HEK293 (cell line): ENCODE measurements around the gene BBS10.
A peak's percentile ranks its signal among the peaks of the same experiment; 100 is the strongest.

Source experiments
- CTCF ChIA-PET: fragments of 350-600 bp; formaldehyde crosslinking; extraction: SDS; loops from one replicate; lab custom pipeline; 2021; ENCODE audit warnings: antibody characterized with exemption; lab: Yijun Ruan, JAX
- POLR2A ChIA-PET: fragments of 300-600 bp; formaldehyde crosslinking; extraction: SDS; loops from one replicate; lab custom pipeline; 2020; ENCODE audit warnings: antibody characterized with exemption, inconsistent platforms; lab: Yijun Ruan, JAX
- H3K27ac ChIP-seq: fragments of 200-500 bp; sonication (Bioruptor generic); 2 replicates; pipeline ENCODE4 v1.5.1; 2014; ENCODE audit warnings: low read depth, low read length, control low read depth, inconsistent platforms; ENCODE audit errors: extremely low read depth
- H3K36me3 ChIP-seq, 2 experiments: fragments of 200-500 bp in 1 of 2; sonication (Bioruptor generic) in 1 of 2; 1 replicate in 1 of 2; 2 replicates in 1 of 2; pipeline ENCODE4 v1.5.1; 2014 to 2017; ENCODE audit warnings: inconsistent platforms in 2 of 2, low read length in 2 of 2; ENCODE audit not compliant: control insufficient read depth in 2 of 2, insufficient read depth in 1 of 2
- H3K4me1 ChIP-seq: fragments of 200-500 bp; sonication (Bioruptor generic); 2 replicates; pipeline ENCODE4 v1.5.1; 2014; ENCODE audit warnings: mild to moderate bottlenecking, low read length, inconsistent platforms; ENCODE audit not compliant: control insufficient read depth, insufficient read depth
- H3K4me3 ChIP-seq: 2 replicates; pipeline ENCODE4 v1.5.1; 2011; ENCODE audit warnings: low read depth, mild to moderate bottlenecking, control low read depth, low read length, moderate library complexity
- H3K9me3 ChIP-seq: fragments of 200-500 bp; sonication (Bioruptor generic); 2 replicates; pipeline ENCODE4 v1.5.1; 2014; ENCODE audit warnings: low read depth, low read length, inconsistent platforms; ENCODE audit not compliant: control insufficient read depth, insufficient read depth
- GLI4 ChIP-seq: fragments of 450-650 bp; formaldehyde crosslinking; IDR thresholded peaks from 2 replicates; pipeline ENCODE4 v1.5.1; 2016; ENCODE audit warnings: missing biosample characterization, missing genetic modification characterization
- IKZF3 ChIP-seq: fragments of 450-650 bp; IDR thresholded peaks from 2 replicates; pipeline ENCODE4 v1.5.0; 2018; ENCODE audit warnings: missing biosample characterization, mild to moderate bottlenecking, missing genetic modification characterization, moderate library complexity
- REPIN1 ChIP-seq: fragments of 450-650 bp; formaldehyde crosslinking; IDR thresholded peaks from 2 replicates; pipeline ENCODE4 v1.5.1; 2017; ENCODE audit warnings: missing biosample characterization, missing genetic modification characterization, low read depth
- SP7 ChIP-seq: fragments of 450-650 bp; formaldehyde crosslinking; IDR thresholded peaks from 2 replicates; pipeline ENCODE4 v1.5.1; 2016; ENCODE audit warnings: missing biosample characterization, missing genetic modification characterization
- TRIM28 ChIP-seq: IDR thresholded peaks from 2 replicates; pipeline ENCODE4 v1.6.1; 2011; ENCODE audit warnings: low read length, control low read depth, borderline replicate concordance
- ZNF148 ChIP-seq: fragments of 450-650 bp; formaldehyde crosslinking; IDR thresholded peaks from 2 replicates; pipeline ENCODE4 v1.5.0; 2017; ENCODE audit warnings: missing biosample characterization, missing genetic modification characterization, borderline replicate concordance
- ZNF169 ChIP-seq: fragments of 450-650 bp; formaldehyde crosslinking; IDR thresholded peaks from 2 replicates; pipeline ENCODE4 v1.5.1; 2016; ENCODE audit warnings: missing biosample characterization, missing genetic modification characterization
- ZNF302 ChIP-seq: fragments of 450-650 bp; formaldehyde crosslinking; IDR thresholded peaks from 2 replicates; pipeline ENCODE4 v1.5.1; 2016; ENCODE audit warnings: missing biosample characterization, missing genetic modification characterization, low read depth
- ZNF362 ChIP-seq: fragments of 450-650 bp; formaldehyde crosslinking; IDR thresholded peaks from 2 replicates; pipeline ENCODE4 v1.5.1; 2016; ENCODE audit warnings: missing biosample characterization, missing genetic modification characterization
- ZNF513 ChIP-seq: fragments of 450-650 bp; IDR thresholded peaks from 2 replicates; pipeline ENCODE4 v1.5.1; 2018; ENCODE audit warnings: missing biosample characterization, missing genetic modification characterization
- ZNF530 ChIP-seq: fragments of 450-650 bp; formaldehyde crosslinking; IDR thresholded peaks from 2 replicates; pipeline ENCODE4 v1.5.1; 2016; ENCODE audit warnings: low read depth, missing biosample characterization, missing genetic modification characterization
- ZNF558 ChIP-seq: fragments of 450-650 bp; formaldehyde crosslinking; IDR thresholded peaks from 2 replicates; pipeline ENCODE4 v1.5.1; 2016; ENCODE audit warnings: missing biosample characterization, missing genetic modification characterization
- ZNF639 ChIP-seq: fragments of 450-650 bp; formaldehyde crosslinking; IDR thresholded peaks from 2 replicates; pipeline ENCODE4 v1.5.1; 2016; ENCODE audit warnings: missing biosample characterization, missing genetic modification characterization
- ZNF664 ChIP-seq: fragments of 450-650 bp; formaldehyde crosslinking; IDR thresholded peaks from 2 replicates; pipeline ENCODE4 v1.5.1; 2016; ENCODE audit warnings: missing biosample characterization, missing genetic modification characterization
- ZNF707 ChIP-seq: fragments of 450-650 bp; formaldehyde crosslinking; IDR thresholded peaks from 2 replicates; pipeline ENCODE4 v1.5.1; 2016; ENCODE audit warnings: missing biosample characterization, missing genetic modification characterization
- ZNF791 ChIP-seq: fragments of 450-650 bp; formaldehyde crosslinking; IDR thresholded peaks from 2 replicates; pipeline ENCODE4 v1.5.1; 2016; ENCODE audit warnings: missing biosample characterization, missing genetic modification characterization
- TF ChIP-seq, protein P1 (sequence below): fragments of 450-650 bp; formaldehyde crosslinking; IDR thresholded peaks from 2 replicates; pipeline ENCODE4 v1.5.1; 2016; ENCODE audit warnings: missing biosample characterization, missing genetic modification characterization
- TF ChIP-seq, protein P2 (sequence below): fragments of 450-650 bp; formaldehyde crosslinking; IDR thresholded peaks from 2 replicates; pipeline ENCODE4 v1.5.1; 2016; ENCODE audit warnings: missing biosample characterization, missing genetic modification characterization, borderline replicate concordance
- TF ChIP-seq, protein P3 (sequence below): fragments of 450-650 bp; formaldehyde crosslinking; IDR thresholded peaks from 2 replicates; pipeline ENCODE4 v1.5.1; 2016; ENCODE audit warnings: missing biosample characterization, missing genetic modification characterization

The BBS10 gene

GRCh38 chr12:76368230-76368629 is 20.0 kb upstream of the BBS10 start:
- no peaks in the 10 kb centered on the region for H3K4me1 ChIP-seq
- ChIA-PET CTCF (no interaction called here), POLR2A (interaction anchor here (0.6 kb wide), 1 partner anchor 1196 kb away, joined by 3 read pairs; no protein-coding TSS in a partner anchor)
- H3K4me3 ChIP-seq, result no peak overlapping the region
- no peak for TF ChIP-seq ZNF513 (tag by site-specific recombination)
- TF ChIP-seq ZNF639, result no peak
- peak; percentile 99 for TF ChIP-seq ZNF558 (tag by site-specific recombination)
- TF ChIP-seq, protein P1, sequence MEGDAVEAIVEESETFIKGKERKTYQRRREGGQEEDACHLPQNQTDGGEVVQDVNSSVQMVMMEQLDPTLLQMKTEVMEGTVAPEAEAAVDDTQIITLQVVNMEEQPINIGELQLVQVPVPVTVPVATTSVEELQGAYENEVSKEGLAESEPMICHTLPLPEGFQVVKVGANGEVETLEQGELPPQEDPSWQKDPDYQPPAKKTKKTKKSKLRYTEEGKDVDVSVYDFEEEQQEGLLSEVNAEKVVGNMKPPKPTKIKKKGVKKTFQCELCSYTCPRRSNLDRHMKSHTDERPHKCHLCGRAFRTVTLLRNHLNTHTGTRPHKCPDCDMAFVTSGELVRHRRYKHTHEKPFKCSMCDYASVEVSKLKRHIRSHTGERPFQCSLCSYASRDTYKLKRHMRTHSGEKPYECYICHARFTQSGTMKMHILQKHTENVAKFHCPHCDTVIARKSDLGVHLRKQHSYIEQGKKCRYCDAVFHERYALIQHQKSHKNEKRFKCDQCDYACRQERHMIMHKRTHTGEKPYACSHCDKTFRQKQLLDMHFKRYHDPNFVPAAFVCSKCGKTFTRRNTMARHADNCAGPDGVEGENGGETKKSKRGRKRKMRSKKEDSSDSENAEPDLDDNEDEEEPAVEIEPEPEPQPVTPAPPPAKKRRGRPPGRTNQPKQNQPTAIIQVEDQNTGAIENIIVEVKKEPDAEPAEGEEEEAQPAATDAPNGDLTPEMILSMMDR (tag by site-specific recombination), result no peak
- no peak for TF ChIP-seq TRIM28
- no peak for TF ChIP-seq REPIN1 (tag by site-specific recombination)
- no peak for TF ChIP-seq ZNF148 (tag by site-specific recombination)
- TF ChIP-seq, protein P2, sequence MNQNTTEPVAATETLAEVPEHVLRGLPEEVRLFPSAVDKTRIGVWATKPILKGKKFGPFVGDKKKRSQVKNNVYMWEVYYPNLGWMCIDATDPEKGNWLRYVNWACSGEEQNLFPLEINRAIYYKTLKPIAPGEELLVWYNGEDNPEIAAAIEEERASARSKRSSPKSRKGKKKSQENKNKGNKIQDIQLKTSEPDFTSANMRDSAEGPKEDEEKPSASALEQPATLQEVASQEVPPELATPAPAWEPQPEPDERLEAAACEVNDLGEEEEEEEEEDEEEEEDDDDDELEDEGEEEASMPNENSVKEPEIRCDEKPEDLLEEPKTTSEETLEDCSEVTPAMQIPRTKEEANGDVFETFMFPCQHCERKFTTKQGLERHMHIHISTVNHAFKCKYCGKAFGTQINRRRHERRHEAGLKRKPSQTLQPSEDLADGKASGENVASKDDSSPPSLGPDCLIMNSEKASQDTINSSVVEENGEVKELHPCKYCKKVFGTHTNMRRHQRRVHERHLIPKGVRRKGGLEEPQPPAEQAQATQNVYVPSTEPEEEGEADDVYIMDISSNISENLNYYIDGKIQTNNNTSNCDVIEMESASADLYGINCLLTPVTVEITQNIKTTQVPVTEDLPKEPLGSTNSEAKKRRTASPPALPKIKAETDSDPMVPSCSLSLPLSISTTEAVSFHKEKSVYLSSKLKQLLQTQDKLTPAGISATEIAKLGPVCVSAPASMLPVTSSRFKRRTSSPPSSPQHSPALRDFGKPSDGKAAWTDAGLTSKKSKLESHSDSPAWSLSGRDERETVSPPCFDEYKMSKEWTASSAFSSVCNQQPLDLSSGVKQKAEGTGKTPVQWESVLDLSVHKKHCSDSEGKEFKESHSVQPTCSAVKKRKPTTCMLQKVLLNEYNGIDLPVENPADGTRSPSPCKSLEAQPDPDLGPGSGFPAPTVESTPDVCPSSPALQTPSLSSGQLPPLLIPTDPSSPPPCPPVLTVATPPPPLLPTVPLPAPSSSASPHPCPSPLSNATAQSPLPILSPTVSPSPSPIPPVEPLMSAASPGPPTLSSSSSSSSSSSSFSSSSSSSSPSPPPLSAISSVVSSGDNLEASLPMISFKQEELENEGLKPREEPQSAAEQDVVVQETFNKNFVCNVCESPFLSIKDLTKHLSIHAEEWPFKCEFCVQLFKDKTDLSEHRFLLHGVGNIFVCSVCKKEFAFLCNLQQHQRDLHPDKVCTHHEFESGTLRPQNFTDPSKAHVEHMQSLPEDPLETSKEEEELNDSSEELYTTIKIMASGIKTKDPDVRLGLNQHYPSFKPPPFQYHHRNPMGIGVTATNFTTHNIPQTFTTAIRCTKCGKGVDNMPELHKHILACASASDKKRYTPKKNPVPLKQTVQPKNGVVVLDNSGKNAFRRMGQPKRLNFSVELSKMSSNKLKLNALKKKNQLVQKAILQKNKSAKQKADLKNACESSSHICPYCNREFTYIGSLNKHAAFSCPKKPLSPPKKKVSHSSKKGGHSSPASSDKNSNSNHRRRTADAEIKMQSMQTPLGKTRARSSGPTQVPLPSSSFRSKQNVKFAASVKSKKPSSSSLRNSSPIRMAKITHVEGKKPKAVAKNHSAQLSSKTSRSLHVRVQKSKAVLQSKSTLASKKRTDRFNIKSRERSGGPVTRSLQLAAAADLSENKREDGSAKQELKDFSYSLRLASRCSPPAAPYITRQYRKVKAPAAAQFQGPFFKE (tag by site-specific recombination), result no peak
- H3K36me3 ChIP-seq, result peaks cover 8 to 39% of the 10 kb centered on the region in 2 experiments
- H3K9me3 ChIP-seq, result no peaks in the 10 kb centered on the region
- no peak overlapping the region for H3K27ac ChIP-seq

DNA sequence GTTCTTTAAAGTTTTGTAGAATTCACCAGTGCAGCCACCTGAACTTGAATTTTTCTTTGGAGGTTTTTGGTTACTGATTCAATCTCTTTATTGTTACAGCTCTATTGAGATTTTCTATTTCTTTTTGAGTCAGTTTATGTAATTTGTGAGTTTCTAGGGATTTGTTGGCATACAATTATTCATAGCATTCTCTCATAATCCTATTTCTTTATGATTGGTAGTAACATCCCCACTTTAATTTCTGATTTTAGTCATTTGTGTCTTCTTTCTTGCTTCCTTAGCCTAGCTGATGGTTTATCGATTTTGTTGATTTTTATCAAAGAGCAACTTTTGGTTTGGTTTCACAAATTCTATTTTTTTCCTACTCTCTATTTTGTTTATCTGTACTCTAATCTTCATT is 17.9 kb upstream of the BBS10 start:
- Histone ChIP-seq H3K4me1 (no peaks in the 10 kb centered on the region), H3K36me3 (peaks cover 8 to 37% of the 10 kb centered on the region in 2 experiments), H3K27ac (no peak overlapping the region), H3K9me3 (no peaks in the 10 kb centered on the region), H3K4me3 (no peak overlapping the region)
- ChIA-PET POLR2A (no interaction called here), CTCF (no interaction called here)
- no peak for TF ChIP-seq ZNF530
- TF ChIP-seq ZNF169, result no peak
- no peak for TF ChIP-seq ZNF791 (tag by site-specific recombination)
- no peak for TF ChIP-seq ZNF362 (tag by site-specific recombination)
- no peak for TF ChIP-seq IKZF3 (tag by site-specific recombination)
- TF ChIP-seq, protein P3, sequence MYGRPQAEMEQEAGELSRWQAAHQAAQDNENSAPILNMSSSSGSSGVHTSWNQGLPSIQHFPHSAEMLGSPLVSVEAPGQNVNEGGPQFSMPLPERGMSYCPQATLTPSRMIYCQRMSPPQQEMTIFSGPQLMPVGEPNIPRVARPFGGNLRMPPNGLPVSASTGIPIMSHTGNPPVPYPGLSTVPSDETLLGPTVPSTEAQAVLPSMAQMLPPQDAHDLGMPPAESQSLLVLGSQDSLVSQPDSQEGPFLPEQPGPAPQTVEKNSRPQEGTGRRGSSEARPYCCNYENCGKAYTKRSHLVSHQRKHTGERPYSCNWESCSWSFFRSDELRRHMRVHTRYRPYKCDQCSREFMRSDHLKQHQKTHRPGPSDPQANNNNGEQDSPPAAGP (tag by site-specific recombination), result no peak
- TF ChIP-seq SP7 (tag by site-specific recombination), result no peak
- no peak for TF ChIP-seq ZNF664 (tag by site-specific recombination)
- no peak for TF ChIP-seq GLI4
- no peak for TF ChIP-seq ZNF707
- no peak for TF ChIP-seq ZNF302 (tag by site-specific recombination)
